ENCODE data around the gene CD1D. TPM values are rescaled to one million over a fixed set of nuclear protein-coding genes. Genes with fewer than 3 reads are reported as not detected.
A peak's percentile ranks its signal among the peaks of the same experiment; 100 is the strongest.

CD1D gene
- total RNA-seq, 1 donor from 2014 or later = 0.49 TPM

DNA sequence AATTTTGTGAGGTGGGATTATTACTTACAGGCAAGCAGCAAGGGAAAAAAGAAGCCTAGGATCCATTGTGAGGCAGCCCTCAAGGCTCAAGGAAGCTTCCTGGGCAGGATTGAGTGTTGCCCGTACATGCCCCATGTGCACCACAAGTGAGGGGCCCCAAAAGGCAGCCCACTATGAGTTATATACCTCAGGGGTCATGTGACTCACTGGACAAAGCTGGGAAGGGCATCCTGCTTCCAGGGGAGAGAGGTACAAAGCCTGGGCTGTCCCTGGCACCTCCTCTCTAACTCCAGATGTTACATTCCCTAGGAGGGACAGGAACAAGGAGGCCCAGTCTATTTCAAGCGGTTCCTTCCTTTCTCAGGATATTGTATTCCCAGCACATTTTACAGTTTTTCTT, 34.0 kb upstream of the CD1D start:
- no peak for TF ChIP-seq POLR2A (IDR thresholded peaks at IDR 0.05)
- no peak for TF ChIP-seq POLR2AphosphoS5 (IDR thresholded peaks at IDR 0.05; ENCODE audit: insufficient read depth in 1 of 2, low read depth in 1 of 2)
- TF ChIP-seq CTCF (IDR thresholded peaks at IDR 0.05) = no peak
- DNase-seq (ENCODE audit: extremely low spot score in 2 of 2) = no peak
- no peak overlapping the region for H3K4me3 ChIP-seq
- H3K27me3 ChIP-seq = no peaks in the 10 kb centered on the region
- H3K36me3 ChIP-seq = no peaks in the 10 kb centered on the region
- H3K9me3 ChIP-seq = no peaks in the 10 kb centered on the region
- peaks cover 26% of the 10 kb centered on the region for H3K4me1 ChIP-seq
- intact Hi-C loops (cut with DNase I) = no loop called here
- H3K27ac ChIP-seq = no peak overlapping the region

GRCh38 chr1:158147401-158147800, 33.3 kb upstream of the CD1D start:
- H3K9me3 ChIP-seq = no peaks in the 10 kb centered on the region
- H3K27ac ChIP-seq = no peak overlapping the region
- no peak overlapping the region for H3K4me3 ChIP-seq
- TF ChIP-seq POLR2A (IDR thresholded peaks at IDR 0.05) (no peak), POLR2AphosphoS5 (IDR thresholded peaks at IDR 0.05; ENCODE audit: insufficient read depth in 1 of 2, low read depth in 1 of 2) (no peak), CTCF (IDR thresholded peaks at IDR 0.05) (no peak)
- H3K36me3 ChIP-seq = no peaks in the 10 kb centered on the region
- intact Hi-C loops (cut with DNase I) = no loop called here
- no peaks in the 10 kb centered on the region for H3K27me3 ChIP-seq
- H3K4me1 ChIP-seq = peaks cover 26% of the 10 kb centered on the region
- DNase-seq (ENCODE audit: extremely low spot score in 2 of 2) = no peak

DNA sequence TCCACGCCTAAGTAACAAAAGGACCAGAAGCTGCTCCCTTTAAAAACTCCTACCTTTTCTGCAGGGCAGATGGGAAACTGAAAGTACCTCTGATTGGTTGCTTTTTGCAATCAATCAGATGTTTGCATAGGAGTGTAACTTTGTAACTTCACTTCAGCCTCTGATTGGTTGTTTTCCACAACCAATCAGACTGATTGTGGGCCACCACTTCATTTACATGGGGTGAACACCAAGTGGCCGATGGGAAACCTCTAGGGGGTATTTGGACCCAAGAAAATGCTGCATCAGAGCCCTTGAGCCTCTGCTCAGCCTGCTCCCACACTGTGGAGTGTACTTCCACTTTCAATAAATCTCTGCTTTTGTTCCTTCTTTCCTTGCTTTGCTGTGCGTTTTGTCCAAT, 32.8 kb upstream of the CD1D start:
- no peak for DNase-seq (ENCODE audit: extremely low spot score in 2 of 2)
- Histone ChIP-seq H3K36me3 (no peaks in the 10 kb centered on the region), H3K27me3 (no peaks in the 10 kb centered on the region), H3K27ac (no peak overlapping the region), H3K9me3 (no peaks in the 10 kb centered on the region), H3K4me1 (peaks cover 26% of the 10 kb centered on the region), H3K4me3 (no peak overlapping the region)
- TF ChIP-seq POLR2A (IDR thresholded peaks at IDR 0.05) = no peak
- TF ChIP-seq CTCF (IDR thresholded peaks at IDR 0.05) = no peak
- no peak for TF ChIP-seq POLR2AphosphoS5 (IDR thresholded peaks at IDR 0.05; ENCODE audit: insufficient read depth in 1 of 2, low read depth in 1 of 2)
- intact Hi-C loops (cut with DNase I) = no loop called here

GRCh38 chr1:158148468-158148867, 32.2 kb upstream of the CD1D start:
- no peaks in the 10 kb centered on the region for H3K36me3 ChIP-seq
- no peak for TF ChIP-seq CTCF (IDR thresholded peaks at IDR 0.05)
- no peak for TF ChIP-seq POLR2A (IDR thresholded peaks at IDR 0.05)
- TF ChIP-seq POLR2AphosphoS5 (IDR thresholded peaks at IDR 0.05; ENCODE audit: insufficient read depth in 1 of 2, low read depth in 1 of 2) = no peak
- H3K4me3 ChIP-seq = no peak overlapping the region
- no peaks in the 10 kb centered on the region for H3K27me3 ChIP-seq
- H3K27ac ChIP-seq = peak overlapping the region; percentile 52
- intact Hi-C loops (cut with DNase I) = no loop called here
- no peak for DNase-seq (ENCODE audit: extremely low spot score in 2 of 2)
- no peaks in the 10 kb centered on the region for H3K9me3 ChIP-seq
- peaks cover 26% of the 10 kb centered on the region for H3K4me1 ChIP-seq

DNA sequence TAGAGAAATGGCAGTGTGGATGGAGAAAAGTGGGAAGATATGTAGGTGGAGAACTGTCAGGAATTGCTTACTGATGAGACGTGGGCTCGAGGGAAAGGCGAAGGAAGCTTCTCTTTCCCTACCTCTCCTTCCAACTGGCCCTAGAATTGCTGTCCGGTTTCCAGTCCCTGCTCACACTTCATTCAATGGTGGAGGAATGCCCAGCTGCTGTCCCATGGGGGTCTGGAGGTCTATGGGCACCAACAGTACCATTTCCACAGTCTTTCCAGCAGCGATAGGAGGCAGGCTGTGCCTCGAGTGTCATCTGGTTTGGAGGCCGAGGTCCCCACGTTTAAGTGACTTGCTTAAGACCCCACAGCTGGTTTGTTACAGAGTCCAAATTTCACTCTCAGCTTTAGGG, 31.5 kb upstream of the CD1D start:
- intact Hi-C loops (cut with DNase I) = no loop called here
- H3K4me1 ChIP-seq = peaks cover 26% of the 10 kb centered on the region
- peak overlapping the region; percentile 40 to 43 for H3K4me3 ChIP-seq
- H3K9me3 ChIP-seq = no peaks in the 10 kb centered on the region
- no peaks in the 10 kb centered on the region for H3K36me3 ChIP-seq
- no peak for DNase-seq (ENCODE audit: extremely low spot score in 2 of 2)
- H3K27me3 ChIP-seq = no peaks in the 10 kb centered on the region
- H3K27ac ChIP-seq = peak overlapping the region; percentile 52
- TF ChIP-seq POLR2A (IDR thresholded peaks at IDR 0.05) (no peak), POLR2AphosphoS5 (IDR thresholded peaks at IDR 0.05; ENCODE audit: insufficient read depth in 1 of 2, low read depth in 1 of 2) (no peak), CTCF (IDR thresholded peaks at IDR 0.05) (no peak)
